ENCODE results near the gene SLC28A1.
A peak's percentile ranks its signal among the peaks of the same experiment; 100 is the strongest.

Gene SLC28A1, protein sequence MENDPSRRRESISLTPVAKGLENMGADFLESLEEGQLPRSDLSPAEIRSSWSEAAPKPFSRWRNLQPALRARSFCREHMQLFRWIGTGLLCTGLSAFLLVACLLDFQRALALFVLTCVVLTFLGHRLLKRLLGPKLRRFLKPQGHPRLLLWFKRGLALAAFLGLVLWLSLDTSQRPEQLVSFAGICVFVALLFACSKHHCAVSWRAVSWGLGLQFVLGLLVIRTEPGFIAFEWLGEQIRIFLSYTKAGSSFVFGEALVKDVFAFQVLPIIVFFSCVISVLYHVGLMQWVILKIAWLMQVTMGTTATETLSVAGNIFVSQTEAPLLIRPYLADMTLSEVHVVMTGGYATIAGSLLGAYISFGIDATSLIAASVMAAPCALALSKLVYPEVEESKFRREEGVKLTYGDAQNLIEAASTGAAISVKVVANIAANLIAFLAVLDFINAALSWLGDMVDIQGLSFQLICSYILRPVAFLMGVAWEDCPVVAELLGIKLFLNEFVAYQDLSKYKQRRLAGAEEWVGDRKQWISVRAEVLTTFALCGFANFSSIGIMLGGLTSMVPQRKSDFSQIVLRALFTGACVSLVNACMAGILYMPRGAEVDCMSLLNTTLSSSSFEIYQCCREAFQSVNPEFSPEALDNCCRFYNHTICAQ

DNA sequence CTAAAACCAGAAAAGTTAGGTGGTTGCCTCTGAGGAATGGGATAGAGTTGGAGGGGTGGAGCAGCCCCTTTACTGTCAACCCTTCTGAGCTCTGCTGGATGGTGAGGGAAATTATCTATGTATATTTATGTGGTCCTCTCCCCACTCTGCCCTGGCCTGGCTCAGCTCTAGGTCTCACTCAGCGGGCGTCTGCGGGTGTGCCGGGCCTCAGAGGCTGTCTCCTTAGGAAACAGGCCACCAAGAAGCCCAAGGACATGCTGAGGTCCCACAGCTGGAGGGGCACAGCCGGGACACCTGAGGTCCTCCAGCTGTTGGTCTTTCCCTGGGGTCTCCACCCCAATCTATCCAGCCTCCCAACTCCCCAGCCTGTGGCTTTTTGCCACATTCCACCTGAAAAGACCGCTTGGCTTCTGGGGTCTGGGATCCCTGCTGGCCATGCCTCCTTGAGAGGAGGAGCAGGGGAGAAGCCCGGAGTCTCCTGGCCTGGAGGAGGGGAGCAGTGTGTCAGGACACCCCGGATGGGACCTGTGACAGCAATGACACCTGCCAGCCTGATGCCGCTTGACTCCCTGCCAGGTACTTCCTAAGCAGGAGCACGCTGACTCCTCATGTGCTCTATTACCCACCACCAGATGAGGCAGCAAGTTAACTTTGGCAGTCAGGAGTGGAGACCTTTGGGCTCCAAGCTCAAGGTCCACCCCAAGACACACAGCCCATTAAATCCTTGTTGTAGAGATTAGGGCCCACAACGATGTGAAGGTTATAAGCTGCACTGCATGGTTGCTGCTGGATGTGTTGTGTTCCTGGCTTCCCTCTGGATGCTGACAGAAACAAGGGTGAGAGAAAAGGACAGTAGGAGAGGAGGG is at the start of gene SLC28A1:
TSS of gene SLC28A1 (plus strand) at position 747 of the 866 bp plus-strand sequence. CDS start 3,099 bp downstream, outside the sequence.
- no peak for DNase-seq

DNA sequence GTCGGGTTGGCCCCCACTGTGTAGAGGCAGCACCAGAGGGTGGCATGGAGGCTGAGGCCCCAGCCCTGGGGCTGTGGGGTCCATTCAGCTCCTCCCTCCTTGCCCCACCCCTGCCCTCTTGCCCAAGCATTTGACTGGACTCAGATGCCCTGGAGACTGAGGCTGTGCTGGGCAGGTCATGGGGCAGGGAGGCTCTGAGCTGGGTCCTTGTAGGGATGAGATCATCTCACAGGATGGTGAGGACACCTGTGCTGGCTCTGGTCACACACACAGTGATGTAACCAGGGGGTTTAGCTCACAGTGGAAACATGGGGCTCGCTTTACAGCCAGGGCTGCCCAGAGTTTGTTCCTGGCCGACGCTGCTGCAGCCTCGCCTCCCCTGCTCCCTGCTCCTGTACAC is 49.5 kb upstream of the SLC28A1 start:
- no peak for DNase-seq

DNA sequence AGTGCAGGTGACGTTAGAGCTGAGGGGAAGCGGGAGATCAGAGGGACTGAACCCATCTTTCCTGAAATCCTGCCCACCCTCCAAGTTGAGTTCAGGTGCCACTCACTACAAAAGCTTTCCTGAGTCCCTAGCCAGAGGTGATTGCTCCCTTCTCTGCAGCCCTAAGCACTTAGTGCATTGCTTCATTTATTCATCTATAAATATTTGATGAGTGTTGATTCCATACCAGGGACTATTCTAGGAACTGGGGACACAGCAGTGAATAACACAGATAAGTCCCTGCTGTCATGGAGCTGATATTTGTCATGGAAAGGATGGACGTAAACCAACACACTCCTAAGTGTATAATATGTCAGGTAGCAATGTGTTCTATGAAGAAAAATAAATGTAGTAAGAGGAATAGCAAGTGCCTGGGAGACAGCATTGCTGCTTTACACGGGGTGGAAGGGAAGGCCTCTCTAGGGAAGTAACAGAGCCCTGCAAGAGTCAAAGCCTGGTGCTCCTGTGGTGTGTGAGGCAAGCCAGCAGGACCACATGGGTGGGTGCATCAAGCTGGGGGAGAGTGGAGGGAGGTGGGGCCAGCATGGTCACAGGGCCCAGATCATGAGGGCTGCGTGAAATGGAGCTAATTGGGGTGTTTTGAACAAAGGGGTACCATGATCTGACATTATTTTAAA is 48.7 kb upstream of the SLC28A1 start:
- DNase-seq: no peak

DNA sequence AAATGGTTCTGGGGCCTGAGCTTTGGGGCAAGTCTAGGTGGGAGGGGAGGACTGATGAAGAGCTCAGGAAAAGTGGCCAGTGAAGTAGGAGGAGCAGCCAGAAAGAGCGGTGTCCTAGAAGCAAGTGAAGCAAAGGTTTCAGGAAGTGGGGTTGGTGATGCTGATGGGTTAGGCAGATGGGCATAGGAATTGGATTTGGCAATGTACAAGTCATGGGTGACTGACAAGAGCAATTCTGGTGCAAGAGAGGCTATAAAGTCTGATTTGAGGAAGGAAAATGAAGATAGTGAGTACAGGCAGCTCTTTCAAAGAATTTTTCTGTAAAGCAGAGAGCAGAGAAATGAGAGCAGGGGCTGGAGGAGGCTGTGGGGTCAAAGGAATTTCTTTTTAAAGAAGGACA is 47.6 kb upstream of the SLC28A1 start:
- no peak for DNase-seq

DNA sequence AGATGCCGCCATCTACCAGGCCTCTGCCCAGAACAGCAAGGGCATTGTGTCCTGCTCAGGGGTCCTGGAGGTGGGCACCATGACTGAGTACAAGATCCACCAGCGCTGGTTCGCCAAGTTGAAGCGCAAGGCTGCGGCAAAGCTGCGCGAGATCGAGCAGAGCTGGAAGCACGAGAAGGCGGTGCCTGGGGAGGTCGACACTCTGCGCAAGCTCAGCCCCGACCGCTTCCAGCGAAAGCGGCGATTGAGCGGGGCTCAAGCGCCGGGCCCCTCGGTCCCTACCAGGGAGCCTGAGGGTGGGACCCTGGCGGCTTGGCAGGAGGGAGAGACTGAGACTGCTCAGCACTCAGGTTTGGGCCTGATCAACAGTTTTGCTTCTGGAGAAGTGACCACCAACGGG is 44.7 kb upstream of the SLC28A1 start:
- DNase-seq: no peak

DNA sequence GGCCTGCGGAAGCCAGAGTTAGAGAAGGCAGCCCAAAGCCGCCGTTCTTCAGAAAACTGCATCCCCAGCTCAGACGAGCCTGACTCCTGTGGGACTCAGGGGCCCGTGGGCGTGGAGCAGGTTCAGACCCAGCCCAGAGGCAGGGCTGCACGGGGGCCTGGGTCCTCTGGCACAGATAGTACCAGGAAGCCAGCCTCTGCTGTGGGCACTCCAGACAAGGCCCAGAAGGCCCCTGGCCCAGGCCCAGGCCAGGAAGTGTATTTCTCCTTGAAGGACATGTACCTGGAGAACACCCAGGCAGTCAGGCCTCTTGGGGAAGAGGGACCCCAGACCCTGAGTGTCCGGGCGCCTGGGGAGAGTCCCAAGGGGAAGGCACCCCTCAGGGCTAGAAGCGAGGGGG is 44.2 kb upstream of the SLC28A1 start:
- no peak for DNase-seq

DNA sequence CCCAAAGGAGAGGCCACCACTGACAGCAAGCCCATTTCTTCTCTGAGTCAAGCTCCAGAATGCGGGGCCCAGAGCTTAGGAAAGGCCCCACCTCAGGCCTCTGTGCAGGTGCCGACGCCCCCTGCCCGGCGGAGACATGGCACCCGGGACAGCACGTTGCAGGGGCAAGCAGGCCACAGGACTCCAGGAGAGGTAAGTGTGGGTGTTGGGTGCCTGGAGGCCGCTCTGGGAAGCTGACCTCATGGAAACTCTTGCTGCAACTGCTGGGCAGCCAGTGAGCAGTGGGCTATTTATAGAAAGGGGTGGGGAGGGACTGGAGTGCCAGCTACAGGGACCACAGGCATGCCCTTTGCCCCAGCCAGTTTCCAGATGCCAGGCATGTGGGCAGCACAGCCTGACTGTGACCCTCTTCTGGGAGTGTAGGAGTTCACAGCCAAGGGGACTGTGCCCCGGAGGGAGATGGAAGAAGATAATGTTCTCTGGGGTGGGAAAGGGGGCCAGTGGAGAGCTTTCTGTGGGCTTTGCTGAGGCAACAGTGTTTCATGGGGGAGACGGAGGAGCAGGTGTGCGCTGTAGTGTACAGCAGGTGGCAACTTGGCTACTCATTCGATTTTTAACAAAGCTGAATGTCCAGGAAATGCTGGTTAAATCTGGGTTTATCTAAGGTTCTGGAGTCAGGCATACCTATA is 43.6 kb upstream of the SLC28A1 start:
- DNase-seq: no peak

DNA sequence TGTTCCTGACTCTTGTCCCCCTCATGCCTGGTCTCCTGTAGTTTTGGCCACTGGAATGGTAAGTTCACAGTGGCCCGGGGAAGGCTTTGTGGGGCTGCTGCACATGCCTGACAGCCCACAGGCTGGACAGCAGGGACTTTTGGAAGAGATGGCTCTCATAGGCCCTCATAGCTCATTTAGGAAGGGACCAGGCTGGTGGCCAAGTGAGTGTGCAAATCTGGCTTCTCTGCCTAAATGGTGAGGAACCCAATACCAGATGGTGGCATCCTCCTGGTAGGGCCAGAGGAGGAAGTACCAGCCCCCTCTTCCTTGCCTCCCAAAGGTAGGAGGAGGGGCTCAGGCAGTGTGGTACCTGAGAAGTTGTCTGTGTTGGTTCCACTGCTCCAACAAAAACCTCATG is 41.7 kb upstream of the SLC28A1 start:
- DNase-seq: no peak

DNA sequence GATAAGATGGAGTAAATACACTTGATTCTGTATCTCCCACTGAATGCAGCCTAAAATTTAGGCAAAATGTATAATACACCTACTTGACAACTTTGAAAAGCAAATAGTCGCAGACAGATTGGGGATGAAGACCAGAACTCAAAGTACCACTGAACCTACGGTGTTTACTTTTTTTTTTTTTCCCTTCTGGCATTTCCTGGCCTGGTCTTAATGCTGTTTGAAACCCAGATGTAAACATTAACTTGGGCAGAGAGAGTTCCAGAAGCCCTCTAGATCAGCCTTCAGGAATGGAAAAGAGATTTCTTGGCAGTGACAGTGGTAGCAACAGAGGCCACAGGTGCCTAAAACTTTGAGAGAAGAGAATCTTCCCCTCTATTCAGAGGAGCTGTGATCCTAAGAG is 39.5 kb upstream of the SLC28A1 start:
- DNase-seq: no peak

DNA sequence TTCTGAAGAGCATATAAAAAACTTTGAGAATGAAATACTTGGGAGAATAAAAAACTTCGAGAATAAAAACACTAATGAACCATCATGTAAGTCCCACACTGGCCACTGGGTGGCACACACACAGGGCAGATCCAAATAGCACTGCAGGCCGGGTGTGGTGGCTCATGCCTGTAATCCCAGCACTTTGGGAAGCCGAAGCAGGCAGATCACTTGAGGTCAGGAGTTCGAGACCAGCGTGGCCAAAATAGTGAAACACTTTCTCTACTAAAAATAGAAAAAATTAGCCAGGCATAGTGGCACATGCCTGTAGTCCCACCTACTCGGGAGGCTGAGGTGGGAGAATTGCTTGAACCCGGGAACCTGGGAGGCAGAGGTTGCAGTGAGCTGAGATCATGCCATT is 38.8 kb upstream of the SLC28A1 start:
- DNase-seq: peak; percentile 35

DNA sequence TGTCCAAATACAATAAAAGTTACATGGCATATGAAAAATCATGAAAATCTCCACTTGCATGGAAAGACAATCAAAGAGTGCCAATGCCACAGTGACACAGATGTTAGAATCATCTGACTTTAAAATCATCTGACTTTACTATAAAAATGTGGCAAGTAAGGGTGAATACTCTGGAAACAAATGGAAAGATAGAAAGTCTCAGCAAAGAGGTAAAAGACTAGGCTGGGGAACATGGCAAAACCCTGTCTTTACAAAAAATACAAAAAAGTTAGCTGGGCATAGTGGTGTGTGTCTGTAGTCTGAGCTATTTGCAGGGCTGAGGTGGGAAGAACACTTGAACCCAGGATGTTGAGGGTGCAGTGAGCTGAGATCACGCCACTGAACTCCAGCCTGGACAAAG is 38.2 kb upstream of the SLC28A1 start:
- no peak for DNase-seq

DNA sequence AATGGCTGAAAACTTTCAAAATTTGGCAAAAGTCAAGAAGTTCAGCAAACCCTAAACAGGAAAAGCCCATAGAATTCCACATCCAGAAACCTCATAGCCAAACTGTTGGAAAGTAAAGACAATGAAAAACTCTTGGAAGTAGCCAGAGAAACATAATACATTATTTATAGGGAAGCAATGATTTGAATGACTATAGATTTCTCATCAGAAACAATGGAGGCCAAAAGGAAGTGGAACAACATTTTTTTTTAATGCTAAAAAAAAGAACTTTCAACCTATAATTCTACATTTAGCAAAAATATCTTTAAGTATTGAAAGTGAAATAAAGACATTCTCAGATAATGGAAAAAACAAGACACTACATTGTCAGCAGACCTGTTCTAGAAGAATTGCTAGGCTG is 37.1 kb upstream of the SLC28A1 start:
- DNase-seq: no peak

DNA sequence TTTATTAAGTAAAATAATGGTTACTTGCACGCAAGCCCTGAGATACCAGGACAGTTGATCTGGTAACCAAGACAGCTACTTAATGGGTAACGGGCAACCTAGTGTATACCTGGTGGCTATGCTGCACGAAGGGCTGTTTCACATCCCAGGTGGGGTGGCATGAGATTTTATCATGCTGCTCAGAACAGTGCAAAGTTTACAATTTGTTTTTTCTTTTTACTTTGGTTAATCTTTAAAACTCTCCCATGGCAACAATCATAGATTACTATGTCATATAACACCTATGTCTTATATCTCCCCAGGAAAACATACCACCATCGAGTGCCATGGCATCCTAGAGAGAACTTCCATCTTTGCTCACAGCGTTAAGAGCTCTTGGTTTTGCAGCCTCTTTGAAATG is 32.2 kb upstream of the SLC28A1 start:
- DNase-seq: no peak

DNA sequence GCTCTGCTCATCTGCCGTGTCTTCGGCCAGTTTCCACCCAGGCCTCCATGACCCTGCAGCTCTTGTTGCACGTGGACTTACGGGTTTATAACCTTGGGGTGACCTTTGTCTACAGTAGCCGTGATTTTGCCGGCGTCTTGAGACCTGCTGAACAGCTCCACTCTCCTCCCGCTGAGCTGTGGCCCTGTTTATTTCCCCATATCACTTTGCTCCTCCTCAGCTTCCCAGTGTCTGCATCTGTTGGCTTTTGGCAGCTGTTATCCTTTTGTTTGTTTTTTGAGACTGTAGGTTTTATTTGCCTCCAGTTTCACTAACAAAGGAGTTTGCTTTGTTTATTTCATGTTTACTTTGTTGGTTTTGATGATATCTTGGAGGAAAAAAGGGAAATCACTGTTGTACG is 29.3 kb upstream of the SLC28A1 start:
- DNase-seq: no peak

DNA sequence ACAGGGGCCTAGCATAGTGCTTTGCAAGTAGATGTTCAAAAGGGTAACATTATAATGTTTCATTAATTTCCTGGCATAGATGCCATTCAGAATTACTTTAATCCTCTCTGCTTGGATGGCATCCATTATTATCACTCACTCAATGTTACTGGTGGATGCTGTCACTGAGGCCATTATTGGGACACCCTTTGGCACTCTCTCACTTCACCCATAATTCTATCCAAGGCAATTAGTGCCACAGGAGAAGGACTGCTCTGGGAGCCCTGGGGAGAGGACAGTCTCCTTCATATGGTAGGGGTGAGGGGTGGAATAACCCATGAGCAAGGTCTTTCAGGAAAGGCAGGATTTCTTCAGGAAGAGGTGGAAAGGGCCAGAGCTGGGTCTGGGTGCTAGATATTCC is 28.7 kb upstream of the SLC28A1 start:
- no peak for DNase-seq

DNA sequence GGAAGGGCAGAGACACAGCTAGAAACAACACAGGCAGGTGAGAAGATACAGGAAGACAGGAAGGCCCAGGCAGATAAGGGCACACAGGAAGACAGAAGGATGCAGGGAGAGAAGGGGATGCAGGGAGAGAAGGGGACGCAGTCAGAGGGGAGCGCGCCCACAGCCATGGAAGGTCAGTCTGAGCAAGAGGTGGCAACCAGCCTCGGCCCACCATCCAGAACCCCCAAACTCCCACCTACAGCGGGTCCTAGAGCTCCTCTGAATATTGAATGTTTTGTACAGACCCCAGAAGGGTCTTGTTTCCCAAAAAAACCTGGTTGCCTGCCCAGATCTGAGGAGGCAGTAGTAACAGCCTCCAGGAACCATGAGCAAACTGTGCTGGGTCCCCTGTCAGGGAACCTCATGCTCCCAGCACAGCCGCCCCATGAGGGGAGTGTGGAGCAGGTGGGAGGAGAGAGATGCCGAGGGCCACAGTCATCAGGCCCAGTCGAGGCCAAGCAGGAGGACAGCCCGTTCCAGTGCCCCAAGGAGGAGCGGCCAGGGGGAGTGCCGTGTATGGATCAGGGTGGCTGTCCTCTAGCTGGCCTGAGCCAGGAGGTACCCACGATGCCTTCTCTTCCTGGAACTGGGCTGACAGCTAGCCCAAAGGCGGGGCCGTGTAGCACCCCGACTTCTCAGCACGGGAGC is 27.6 kb upstream of the SLC28A1 start:
- no peak for DNase-seq

DNA sequence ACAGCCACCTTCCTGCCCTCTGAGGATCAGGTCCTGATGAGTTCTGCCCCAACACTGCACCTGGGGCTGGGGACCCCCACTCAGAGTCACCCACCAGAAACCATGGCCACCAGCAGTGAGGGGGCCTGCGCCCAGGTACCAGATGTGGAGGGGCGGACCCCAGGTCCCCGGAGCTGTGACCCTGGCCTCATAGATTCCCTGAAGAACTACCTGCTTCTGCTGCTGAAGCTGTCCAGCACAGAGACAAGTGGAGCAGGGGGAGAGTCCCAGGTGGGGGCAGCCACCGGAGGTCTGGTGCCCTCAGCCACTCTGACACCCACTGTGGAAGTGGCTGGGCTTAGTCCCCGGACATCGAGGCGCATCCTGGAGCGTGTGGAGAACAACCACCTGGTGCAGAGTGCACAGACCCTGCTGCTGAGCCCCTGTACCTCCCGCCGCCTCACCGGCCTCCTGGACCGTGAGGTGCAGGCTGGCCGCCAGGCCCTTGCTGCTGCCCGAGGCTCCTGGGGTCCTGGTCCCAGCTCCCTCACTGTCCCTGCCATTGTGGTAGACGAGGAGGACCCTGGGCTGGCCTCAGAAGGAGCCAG is 27.0 kb upstream of the SLC28A1 start:
- DNase-seq: no peak

DNA sequence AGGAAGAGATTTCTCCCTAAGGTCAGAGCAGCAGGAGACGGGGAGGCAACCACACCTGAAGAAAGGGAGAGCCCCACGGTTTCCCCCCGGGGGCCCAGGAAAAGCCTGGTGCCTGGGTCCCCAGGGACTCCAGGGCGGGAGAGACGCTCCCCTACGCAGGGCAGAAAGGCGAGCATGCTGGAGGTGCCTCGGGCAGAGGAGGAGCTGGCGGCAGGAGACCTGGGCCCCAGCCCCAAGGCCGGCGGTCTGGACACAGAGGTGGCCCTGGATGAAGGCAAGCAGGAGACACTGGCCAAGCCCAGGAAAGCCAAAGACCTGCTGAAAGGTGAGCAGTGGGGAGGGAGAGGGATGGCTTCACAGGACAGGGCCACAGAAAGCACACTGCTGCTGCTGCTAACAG is 26.2 kb upstream of the SLC28A1 start:
- DNase-seq: no peak

DNA sequence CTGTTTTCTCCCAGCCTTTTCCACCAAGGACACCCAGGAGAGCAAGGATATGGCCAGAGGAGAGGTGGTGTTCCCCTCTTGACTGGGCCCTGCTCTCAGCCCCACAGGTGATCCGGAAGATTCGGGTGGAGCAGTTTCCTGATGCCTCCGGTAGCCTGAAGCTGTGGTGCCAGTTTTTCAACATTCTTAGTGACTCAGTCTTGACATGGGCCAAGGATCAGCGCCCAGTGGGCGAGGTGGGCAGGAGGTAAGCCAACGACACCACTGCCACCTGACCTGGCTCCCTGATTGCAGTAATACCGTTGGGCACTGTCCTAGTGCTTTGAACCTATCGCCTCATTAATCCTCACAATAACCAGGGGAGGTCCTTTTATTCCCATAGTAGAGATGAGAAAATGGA is 25.3 kb upstream of the SLC28A1 start:
- DNase-seq: no peak

DNA sequence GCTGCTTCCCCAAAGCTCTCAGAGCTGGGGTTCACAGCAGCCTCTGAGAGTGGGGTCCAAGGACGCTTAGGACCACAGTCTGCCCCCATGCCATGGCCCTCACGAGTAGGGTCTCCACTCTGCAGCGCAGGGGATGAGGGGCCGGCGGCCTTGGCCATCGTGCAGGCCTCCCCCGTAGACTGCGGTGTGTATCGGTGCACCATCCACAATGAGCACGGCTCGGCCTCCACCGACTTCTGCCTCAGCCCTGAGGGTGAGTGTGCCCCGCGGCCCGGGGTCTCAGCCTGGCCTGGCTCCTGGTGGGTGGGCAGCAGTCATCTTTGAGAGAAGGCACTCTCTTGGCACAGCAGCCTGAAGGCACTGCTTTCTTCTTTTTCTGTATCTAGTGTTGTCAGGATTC is 24.8 kb upstream of the SLC28A1 start:
- no peak for DNase-seq

DNA sequence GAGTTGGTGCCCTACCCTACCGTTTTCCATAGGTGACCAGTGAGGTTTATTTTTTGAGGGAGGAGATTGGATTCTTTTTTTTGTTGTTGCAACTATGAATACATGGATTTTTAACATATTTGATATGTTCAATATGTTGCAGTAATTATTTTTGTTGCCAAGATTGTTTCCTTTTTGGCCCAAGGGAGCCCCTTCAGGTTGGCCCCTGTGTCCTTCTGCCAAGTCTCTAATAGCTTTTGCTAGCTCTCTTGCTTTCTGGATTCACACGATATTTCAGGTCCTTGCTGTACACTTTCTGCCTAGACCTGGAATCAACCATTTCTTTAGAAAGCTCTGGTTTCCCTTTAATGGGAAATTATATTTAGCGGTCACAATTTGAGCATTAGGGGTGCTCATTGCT is 22.7 kb upstream of the SLC28A1 start:
- DNase-seq: no peak
